WTC11 (cell line): Measurements from ENCODE around the gene ZFAND6. TPM values are rescaled to one million over a fixed set of nuclear protein-coding genes. Genes with fewer than 3 reads are reported as not detected.
A peak's percentile ranks its signal among the peaks of the same experiment; 100 is the strongest.

Experiments used
- ATAC-seq: fragments of 200-7000 bp; cut with Tn5 transposase; 2 replicates; pipeline ENCODE4 v1.10.0; 2021; ENCODE audit warnings: mild to moderate bottlenecking, moderate library complexity
- CTCF ChIA-PET: fragments of 300-600 bp; sonication (Branson Sonifier 250); formaldehyde crosslinking; loops from one replicate; lab custom pipeline; 2021; ENCODE audit warnings: antibody characterized with exemption; lab: Charles Lee
- POLR2A ChIA-PET: fragments of 350-600 bp; sonication (Branson Sonifier 250); formaldehyde crosslinking; loops from one replicate; lab custom pipeline; 2021; ENCODE audit warnings: antibody characterized with exemption; lab: Charles Lee
- DNase-seq: peaks from one replicate; pipeline ENCODE4 v3.0.0; 2021; ENCODE audit warnings: low spot score
- H3K27ac Mint-ChIP-seq: 2 replicates; pipeline ENCODE4 v1.8.0; 2021; ENCODE audit warnings: mixed read lengths
- H3K27me3 Mint-ChIP-seq: 2 replicates; pipeline ENCODE4 v1.8.0; 2021; ENCODE audit warnings: low read depth, mild to moderate bottlenecking, moderate library complexity, mixed read lengths
- H3K36me3 Mint-ChIP-seq: 2 replicates; pipeline ENCODE4 v1.8.0; 2021; ENCODE audit warnings: mixed read lengths
- H3K4me1 Mint-ChIP-seq: 2 replicates; pipeline ENCODE4 v1.8.0; 2022; ENCODE audit warnings: mixed read lengths
- H3K4me3 Mint-ChIP-seq: 2 replicates; pipeline ENCODE4 v1.8.0; 2021; ENCODE audit warnings: mild to moderate bottlenecking, moderate library complexity, mixed read lengths
- H3K9me3 Mint-ChIP-seq: 2 replicates; pipeline ENCODE4 v1.8.0; 2021; ENCODE audit warnings: mixed read lengths
- CBFB ChIP-seq: sonication (generic); formaldehyde crosslinking; IDR thresholded peaks from 2 replicates; pipeline ENCODE4 v1.8.1; 2022; ENCODE audit warnings: mild to moderate bottlenecking, low read depth, missing genetic modification reagents
- GTF2I ChIP-seq: fragments of 250-450 bp; sonication (Bioruptor Pico); conservative IDR thresholded peaks from 2 replicates; pipeline ENCODE4 v1.4.0; 2021; ENCODE audit warnings: mild to moderate bottlenecking
- TCF7 ChIP-seq: sonication (generic); formaldehyde crosslinking; IDR thresholded peaks from 2 replicates; pipeline ENCODE4 v1.8.0; 2022; ENCODE audit warnings: mild to moderate bottlenecking, low read depth, missing genetic modification reagents, moderate library complexity
- TEAD4 ChIP-seq: sonication (generic); formaldehyde crosslinking; IDR thresholded peaks from 2 replicates; pipeline ENCODE4 v1.8.0; 2022; ENCODE audit warnings: mild to moderate bottlenecking, missing genetic modification reagents
- ZNF121 ChIP-seq: sonication (generic); formaldehyde crosslinking; IDR thresholded peaks from 2 replicates; pipeline ENCODE4 v1.8.0; 2023; ENCODE audit warnings: missing genetic modification reagents
- ZNF219 ChIP-seq: sonication (generic); formaldehyde crosslinking; IDR thresholded peaks from 2 replicates; pipeline ENCODE4 v1.8.0; 2023; ENCODE audit warnings: missing genetic modification reagents, mild to moderate bottlenecking, borderline replicate concordance
- ZNF263 ChIP-seq: sonication (generic); formaldehyde crosslinking; IDR thresholded peaks from 2 replicates; pipeline ENCODE4 v1.8.1; 2022; ENCODE audit warnings: low read depth, mild to moderate bottlenecking, moderate library complexity, missing genetic modification reagents
- ZNF423 ChIP-seq: fragments of 250-450 bp; sonication (Bioruptor Pico); IDR thresholded peaks from 2 replicates; pipeline ENCODE4 v2.1.2; 2022; ENCODE audit warnings: mild to moderate bottlenecking, moderate library complexity
- total RNA-seq: library from RNA; stranded (reverse); gene quantifications from 3 replicates; pipeline ENCODE4 v1.2.3, GENCODE V29; 2021
- TF ChIP-seq, protein P1 (sequence below): fragments of 250-450 bp; sonication (Bioruptor Pico); IDR thresholded peaks from 2 replicates; pipeline ENCODE4 v1.9.0; 2021; ENCODE audit warnings: mild to moderate bottlenecking, borderline replicate concordance
- TF ChIP-seq, protein P2 (sequence below): sonication (generic); formaldehyde crosslinking; conservative IDR thresholded peaks from 2 replicates; pipeline ENCODE4 v1.8.1; 2023; ENCODE audit warnings: mild to moderate bottlenecking, low read depth, missing genetic modification reagents, moderate library complexity
- TF ChIP-seq, protein P3 (sequence below): sonication (generic); formaldehyde crosslinking; IDR thresholded peaks from 2 replicates; pipeline ENCODE4 v1.8.1; 2023; ENCODE audit warnings: mild to moderate bottlenecking, missing genetic modification reagents, borderline replicate concordance
- TF ChIP-seq, protein P4 (sequence below): sonication (generic); formaldehyde crosslinking; IDR thresholded peaks from 2 replicates; pipeline ENCODE4 v1.8.0; 2023; ENCODE audit warnings: missing genetic modification reagents
- TF ChIP-seq, protein P5 (sequence below): sonication (generic); formaldehyde crosslinking; IDR thresholded peaks from 2 replicates; pipeline ENCODE4 v1.8.0; 2023; ENCODE audit warnings: mild to moderate bottlenecking, missing genetic modification reagents
- TF ChIP-seq, protein P6 (sequence below): sonication (generic); formaldehyde crosslinking; IDR thresholded peaks from 2 replicates; pipeline ENCODE4 v1.8.1; 2022; ENCODE audit warnings: low read depth, mild to moderate bottlenecking, moderate library complexity, missing genetic modification reagents, borderline replicate concordance
- TF ChIP-seq, protein P7 (sequence below): sonication (generic); formaldehyde crosslinking; IDR thresholded peaks from 2 replicates; pipeline ENCODE4 v1.8.1; 2022; ENCODE audit warnings: low read depth, missing genetic modification reagents, borderline replicate concordance
- TF ChIP-seq, protein P8 (sequence below): fragments of 250-450 bp; sonication (Bioruptor Pico); IDR thresholded peaks from 2 replicates; pipeline ENCODE4 v1.9.0; 2021; ENCODE audit warnings: mild to moderate bottlenecking
- TF ChIP-seq, protein P9 (sequence below): sonication (generic); formaldehyde crosslinking; IDR thresholded peaks from 2 replicates; pipeline ENCODE4 v1.8.1; 2023; ENCODE audit warnings: mild to moderate bottlenecking, missing genetic modification reagents, moderate library complexity

Gene ZFAND6
- total RNA-seq, 1 experiment from 2014 or later: 114 TPM

DNA sequence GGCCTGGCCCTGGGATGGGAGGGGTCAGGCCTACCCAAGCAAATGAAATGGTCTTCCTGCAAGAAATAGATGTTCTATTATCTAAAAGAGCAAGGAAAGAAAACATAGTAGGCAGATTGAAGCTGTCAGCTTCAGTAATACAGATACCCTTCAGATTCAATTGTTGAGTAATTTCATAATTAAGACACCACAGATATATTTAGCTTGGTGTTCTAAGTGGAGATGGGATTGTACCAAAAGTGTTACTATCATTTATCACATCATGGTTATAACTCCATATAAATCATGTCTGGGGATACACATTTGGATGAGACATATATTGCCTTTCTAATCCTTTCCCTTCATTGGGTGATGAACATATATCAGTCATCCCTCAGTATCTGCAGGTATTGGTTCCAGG, 51.4 kb downstream of the ZFAND6 start (continued):
- TF ChIP-seq, protein P1, sequence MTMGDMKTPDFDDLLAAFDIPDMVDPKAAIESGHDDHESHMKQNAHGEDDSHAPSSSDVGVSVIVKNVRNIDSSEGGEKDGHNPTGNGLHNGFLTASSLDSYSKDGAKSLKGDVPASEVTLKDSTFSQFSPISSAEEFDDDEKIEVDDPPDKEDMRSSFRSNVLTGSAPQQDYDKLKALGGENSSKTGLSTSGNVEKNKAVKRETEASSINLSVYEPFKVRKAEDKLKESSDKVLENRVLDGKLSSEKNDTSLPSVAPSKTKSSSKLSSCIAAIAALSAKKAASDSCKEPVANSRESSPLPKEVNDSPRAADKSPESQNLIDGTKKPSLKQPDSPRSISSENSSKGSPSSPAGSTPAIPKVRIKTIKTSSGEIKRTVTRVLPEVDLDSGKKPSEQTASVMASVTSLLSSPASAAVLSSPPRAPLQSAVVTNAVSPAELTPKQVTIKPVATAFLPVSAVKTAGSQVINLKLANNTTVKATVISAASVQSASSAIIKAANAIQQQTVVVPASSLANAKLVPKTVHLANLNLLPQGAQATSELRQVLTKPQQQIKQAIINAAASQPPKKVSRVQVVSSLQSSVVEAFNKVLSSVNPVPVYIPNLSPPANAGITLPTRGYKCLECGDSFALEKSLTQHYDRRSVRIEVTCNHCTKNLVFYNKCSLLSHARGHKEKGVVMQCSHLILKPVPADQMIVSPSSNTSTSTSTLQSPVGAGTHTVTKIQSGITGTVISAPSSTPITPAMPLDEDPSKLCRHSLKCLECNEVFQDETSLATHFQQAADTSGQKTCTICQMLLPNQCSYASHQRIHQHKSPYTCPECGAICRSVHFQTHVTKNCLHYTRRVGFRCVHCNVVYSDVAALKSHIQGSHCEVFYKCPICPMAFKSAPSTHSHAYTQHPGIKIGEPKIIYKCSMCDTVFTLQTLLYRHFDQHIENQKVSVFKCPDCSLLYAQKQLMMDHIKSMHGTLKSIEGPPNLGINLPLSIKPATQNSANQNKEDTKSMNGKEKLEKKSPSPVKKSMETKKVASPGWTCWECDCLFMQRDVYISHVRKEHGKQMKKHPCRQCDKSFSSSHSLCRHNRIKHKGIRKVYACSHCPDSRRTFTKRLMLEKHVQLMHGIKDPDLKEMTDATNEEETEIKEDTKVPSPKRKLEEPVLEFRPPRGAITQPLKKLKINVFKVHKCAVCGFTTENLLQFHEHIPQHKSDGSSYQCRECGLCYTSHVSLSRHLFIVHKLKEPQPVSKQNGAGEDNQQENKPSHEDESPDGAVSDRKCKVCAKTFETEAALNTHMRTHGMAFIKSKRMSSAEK (CRISPR knock-in tag): no peak
- TF ChIP-seq TCF7 (CRISPR knock-in tag): no peak
- TF ChIP-seq ZNF121 (CRISPR knock-in tag): no peak
- TF ChIP-seq CBFB (CRISPR knock-in tag): no peak
- TF ChIP-seq, protein P2, sequence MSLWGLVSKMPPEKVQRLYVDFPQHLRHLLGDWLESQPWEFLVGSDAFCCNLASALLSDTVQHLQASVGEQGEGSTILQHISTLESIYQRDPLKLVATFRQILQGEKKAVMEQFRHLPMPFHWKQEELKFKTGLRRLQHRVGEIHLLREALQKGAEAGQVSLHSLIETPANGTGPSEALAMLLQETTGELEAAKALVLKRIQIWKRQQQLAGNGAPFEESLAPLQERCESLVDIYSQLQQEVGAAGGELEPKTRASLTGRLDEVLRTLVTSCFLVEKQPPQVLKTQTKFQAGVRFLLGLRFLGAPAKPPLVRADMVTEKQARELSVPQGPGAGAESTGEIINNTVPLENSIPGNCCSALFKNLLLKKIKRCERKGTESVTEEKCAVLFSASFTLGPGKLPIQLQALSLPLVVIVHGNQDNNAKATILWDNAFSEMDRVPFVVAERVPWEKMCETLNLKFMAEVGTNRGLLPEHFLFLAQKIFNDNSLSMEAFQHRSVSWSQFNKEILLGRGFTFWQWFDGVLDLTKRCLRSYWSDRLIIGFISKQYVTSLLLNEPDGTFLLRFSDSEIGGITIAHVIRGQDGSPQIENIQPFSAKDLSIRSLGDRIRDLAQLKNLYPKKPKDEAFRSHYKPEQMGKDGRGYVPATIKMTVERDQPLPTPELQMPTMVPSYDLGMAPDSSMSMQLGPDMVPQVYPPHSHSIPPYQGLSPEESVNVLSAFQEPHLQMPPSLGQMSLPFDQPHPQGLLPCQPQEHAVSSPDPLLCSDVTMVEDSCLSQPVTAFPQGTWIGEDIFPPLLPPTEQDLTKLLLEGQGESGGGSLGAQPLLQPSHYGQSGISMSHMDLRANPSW (CRISPR knock-in tag): no peak
- TF ChIP-seq, protein P3, sequence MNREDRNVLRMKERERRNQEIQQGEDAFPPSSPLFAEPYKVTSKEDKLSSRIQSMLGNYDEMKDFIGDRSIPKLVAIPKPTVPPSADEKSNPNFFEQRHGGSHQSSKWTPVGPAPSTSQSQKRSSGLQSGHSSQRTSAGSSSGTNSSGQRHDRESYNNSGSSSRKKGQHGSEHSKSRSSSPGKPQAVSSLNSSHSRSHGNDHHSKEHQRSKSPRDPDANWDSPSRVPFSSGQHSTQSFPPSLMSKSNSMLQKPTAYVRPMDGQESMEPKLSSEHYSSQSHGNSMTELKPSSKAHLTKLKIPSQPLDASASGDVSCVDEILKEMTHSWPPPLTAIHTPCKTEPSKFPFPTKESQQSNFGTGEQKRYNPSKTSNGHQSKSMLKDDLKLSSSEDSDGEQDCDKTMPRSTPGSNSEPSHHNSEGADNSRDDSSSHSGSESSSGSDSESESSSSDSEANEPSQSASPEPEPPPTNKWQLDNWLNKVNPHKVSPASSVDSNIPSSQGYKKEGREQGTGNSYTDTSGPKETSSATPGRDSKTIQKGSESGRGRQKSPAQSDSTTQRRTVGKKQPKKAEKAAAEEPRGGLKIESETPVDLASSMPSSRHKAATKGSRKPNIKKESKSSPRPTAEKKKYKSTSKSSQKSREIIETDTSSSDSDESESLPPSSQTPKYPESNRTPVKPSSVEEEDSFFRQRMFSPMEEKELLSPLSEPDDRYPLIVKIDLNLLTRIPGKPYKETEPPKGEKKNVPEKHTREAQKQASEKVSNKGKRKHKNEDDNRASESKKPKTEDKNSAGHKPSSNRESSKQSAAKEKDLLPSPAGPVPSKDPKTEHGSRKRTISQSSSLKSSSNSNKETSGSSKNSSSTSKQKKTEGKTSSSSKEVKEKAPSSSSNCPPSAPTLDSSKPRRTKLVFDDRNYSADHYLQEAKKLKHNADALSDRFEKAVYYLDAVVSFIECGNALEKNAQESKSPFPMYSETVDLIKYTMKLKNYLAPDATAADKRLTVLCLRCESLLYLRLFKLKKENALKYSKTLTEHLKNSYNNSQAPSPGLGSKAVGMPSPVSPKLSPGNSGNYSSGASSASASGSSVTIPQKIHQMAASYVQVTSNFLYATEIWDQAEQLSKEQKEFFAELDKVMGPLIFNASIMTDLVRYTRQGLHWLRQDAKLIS: no peak
- TF ChIP-seq, protein P4, sequence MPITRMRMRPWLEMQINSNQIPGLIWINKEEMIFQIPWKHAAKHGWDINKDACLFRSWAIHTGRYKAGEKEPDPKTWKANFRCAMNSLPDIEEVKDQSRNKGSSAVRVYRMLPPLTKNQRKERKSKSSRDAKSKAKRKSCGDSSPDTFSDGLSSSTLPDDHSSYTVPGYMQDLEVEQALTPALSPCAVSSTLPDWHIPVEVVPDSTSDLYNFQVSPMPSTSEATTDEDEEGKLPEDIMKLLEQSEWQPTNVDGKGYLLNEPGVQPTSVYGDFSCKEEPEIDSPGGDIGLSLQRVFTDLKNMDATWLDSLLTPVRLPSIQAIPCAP: no peak
- no peak for TF ChIP-seq ZNF423 (CRISPR knock-in tag)
- TF ChIP-seq ZNF263 (CRISPR knock-in tag): no peak
- TF ChIP-seq ZNF219 (CRISPR knock-in tag): no peak

DNA sequence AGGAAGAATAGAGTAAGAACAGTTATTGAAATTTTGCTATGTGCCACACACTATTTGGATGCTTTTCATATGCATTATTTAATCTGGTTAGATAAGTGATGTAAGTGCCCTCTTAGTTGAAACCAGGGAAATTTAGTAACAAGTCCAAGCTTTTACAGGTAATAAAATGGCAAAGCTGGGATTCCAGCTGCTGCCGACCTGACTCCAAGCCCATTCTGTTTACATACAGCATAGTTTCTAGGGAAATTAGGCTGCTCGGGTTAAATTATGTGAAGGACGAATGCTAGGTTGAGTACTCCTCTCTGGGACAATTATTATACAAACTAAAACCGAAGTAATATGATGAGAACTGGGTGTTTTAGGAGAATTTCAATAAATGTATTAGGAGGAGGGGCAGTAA, 54.6 kb downstream of the ZFAND6 start:
- Mint-ChIP-seq H3K27ac (peak overlapping the region; percentile 80), H3K36me3 (no peaks in the 10 kb centered on the region), H3K4me1 (peaks cover 37% of the 10 kb centered on the region), H3K9me3 (no peaks in the 10 kb centered on the region), H3K27me3 (no peaks in the 10 kb centered on the region), H3K4me3 (no peak overlapping the region)
- CTCF ChIA-PET: interaction anchor here (0.8 kb wide), 1 partner anchor 253 kb away, joined by 3 read pairs; no protein-coding TSS in a partner anchor
- ATAC-seq: peak; percentile 46; the same call in 1 of the 2 replicates
- POLR2A ChIA-PET: interaction anchor here (1.0 kb wide), 1 partner anchor 38 kb away, joined by 3 read pairs; the partner anchor contains the start of gene FAH
- DNase-seq: no peak
- TF ChIP-seq GTF2I (CRISPR knock-in tag) (no peak), TEAD4 (CRISPR knock-in tag) (no peak)
- TF ChIP-seq, protein P5, sequence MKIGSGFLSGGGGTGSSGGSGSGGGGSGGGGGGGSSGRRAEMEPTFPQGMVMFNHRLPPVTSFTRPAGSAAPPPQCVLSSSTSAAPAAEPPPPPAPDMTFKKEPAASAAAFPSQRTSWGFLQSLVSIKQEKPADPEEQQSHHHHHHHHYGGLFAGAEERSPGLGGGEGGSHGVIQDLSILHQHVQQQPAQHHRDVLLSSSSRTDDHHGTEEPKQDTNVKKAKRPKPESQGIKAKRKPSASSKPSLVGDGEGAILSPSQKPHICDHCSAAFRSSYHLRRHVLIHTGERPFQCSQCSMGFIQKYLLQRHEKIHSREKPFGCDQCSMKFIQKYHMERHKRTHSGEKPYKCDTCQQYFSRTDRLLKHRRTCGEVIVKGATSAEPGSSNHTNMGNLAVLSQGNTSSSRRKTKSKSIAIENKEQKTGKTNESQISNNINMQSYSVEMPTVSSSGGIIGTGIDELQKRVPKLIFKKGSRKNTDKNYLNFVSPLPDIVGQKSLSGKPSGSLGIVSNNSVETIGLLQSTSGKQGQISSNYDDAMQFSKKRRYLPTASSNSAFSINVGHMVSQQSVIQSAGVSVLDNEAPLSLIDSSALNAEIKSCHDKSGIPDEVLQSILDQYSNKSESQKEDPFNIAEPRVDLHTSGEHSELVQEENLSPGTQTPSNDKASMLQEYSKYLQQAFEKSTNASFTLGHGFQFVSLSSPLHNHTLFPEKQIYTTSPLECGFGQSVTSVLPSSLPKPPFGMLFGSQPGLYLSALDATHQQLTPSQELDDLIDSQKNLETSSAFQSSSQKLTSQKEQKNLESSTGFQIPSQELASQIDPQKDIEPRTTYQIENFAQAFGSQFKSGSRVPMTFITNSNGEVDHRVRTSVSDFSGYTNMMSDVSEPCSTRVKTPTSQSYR (CRISPR knock-in tag): no peak
- TF ChIP-seq, protein P6, sequence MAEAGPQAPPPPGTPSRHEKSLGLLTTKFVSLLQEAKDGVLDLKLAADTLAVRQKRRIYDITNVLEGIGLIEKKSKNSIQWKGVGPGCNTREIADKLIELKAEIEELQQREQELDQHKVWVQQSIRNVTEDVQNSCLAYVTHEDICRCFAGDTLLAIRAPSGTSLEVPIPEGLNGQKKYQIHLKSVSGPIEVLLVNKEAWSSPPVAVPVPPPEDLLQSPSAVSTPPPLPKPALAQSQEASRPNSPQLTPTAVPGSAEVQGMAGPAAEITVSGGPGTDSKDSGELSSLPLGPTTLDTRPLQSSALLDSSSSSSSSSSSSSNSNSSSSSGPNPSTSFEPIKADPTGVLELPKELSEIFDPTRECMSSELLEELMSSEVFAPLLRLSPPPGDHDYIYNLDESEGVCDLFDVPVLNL (CRISPR knock-in tag): no peak
- TF ChIP-seq, protein P7, sequence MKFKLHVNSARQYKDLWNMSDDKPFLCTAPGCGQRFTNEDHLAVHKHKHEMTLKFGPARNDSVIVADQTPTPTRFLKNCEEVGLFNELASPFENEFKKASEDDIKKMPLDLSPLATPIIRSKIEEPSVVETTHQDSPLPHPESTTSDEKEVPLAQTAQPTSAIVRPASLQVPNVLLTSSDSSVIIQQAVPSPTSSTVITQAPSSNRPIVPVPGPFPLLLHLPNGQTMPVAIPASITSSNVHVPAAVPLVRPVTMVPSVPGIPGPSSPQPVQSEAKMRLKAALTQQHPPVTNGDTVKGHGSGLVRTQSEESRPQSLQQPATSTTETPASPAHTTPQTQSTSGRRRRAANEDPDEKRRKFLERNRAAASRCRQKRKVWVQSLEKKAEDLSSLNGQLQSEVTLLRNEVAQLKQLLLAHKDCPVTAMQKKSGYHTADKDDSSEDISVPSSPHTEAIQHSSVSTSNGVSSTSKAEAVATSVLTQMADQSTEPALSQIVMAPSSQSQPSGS (CRISPR knock-in tag): no peak
- TF ChIP-seq, protein P8, sequence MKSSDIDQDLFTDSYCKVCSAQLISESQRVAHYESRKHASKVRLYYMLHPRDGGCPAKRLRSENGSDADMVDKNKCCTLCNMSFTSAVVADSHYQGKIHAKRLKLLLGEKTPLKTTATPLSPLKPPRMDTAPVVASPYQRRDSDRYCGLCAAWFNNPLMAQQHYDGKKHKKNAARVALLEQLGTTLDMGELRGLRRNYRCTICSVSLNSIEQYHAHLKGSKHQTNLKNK (CRISPR knock-in tag): no peak
- TF ChIP-seq, protein P9, sequence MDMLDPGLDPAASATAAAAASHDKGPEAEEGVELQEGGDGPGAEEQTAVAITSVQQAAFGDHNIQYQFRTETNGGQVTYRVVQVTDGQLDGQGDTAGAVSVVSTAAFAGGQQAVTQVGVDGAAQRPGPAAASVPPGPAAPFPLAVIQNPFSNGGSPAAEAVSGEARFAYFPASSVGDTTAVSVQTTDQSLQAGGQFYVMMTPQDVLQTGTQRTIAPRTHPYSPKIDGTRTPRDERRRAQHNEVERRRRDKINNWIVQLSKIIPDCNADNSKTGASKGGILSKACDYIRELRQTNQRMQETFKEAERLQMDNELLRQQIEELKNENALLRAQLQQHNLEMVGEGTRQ (CRISPR knock-in tag): no peak
